Measurements from ENCODE around the gene SCAMP4.

GRCh38 chr19:1861599-1862031 is 43.6 kb upstream of the SCAMP4 start:
- no peak for TF ChIP-seq CTCF (conservative IDR thresholded peaks at IDR 0.05 in 1 of 2, IDR thresholded peaks at IDR 0.05 in 1 of 2; ENCODE audit: low read depth in 1 of 2, low read length in 2 of 2)
- no peak for TF ChIP-seq EZH2 (IDR thresholded peaks at IDR 0.05; ENCODE audit: low read length, missing control alignments)

Measured in fibroblast of lung (primary cell).